Tibial artery (tissue), 4 donors: ENCODE data around the gene CCDC68.

Experiments used
- DNase-seq, 2 donors: peaks; one replicate each; pipeline ENCODE4 v3.0.0-alpha.2; 2019
- H3K27ac ChIP-seq, 2 donors: fragments of 200-600 bp; sonication (generic) in 1 of 2; 1 replicate in 1 of 2; 2 replicates in 1 of 2; pipeline ENCODE4 v1.5.1; 2018 to 2019; ENCODE audit warnings: mild to moderate bottlenecking in 1 of 2
- H3K27me3 ChIP-seq, 2 donors: fragments of 200-600 bp; sonication (generic) in 1 of 2; one replicate each; pipeline versions ENCODE4 v1.5.1 to v1.6.0; 2016 to 2019
- H3K36me3 ChIP-seq, 3 donors: fragments of 200-600 bp; sonication (generic) in 2 of 3; one replicate each; pipeline ENCODE4 v1.5.1; 2016 to 2019; ENCODE audit warnings: mild to moderate bottlenecking in 2 of 3
- H3K4me1 ChIP-seq, 4 donors: fragments of 200-600 bp; sonication (generic) in 2 of 4; 1 replicate in 3 of 4; 2 replicates in 1 of 4; pipeline ENCODE4 v1.5.1; 2016 to 2019
- H3K4me3 ChIP-seq, 2 donors: fragments of 200-600 bp; sonication (generic) in 1 of 2; 1 replicate in 1 of 2; 2 replicates in 1 of 2; pipeline ENCODE4 v1.5.1; 2018 to 2019; ENCODE audit warnings: mild to moderate bottlenecking in 2 of 2
- H3K9me3 ChIP-seq, 3 donors: fragments of 200-600 bp; sonication (generic) in 1 of 3; one replicate each; pipeline ENCODE4 v1.5.1; 2016 to 2019
- CTCF ChIP-seq, 2 experiments: fragments of 200-600 bp in 1 of 2; fragments of 450-650 bp in 1 of 2; IDR thresholded peaks; one replicate each; pipeline ENCODE4 v1.5.1; 2017 to 2019; ENCODE audit warnings: antibody characterized with exemption in 2 of 2, mild to moderate bottlenecking in 1 of 2, moderate library complexity in 1 of 2
- intact Hi-C: fragments of 100-400 bp; cut with DNase I; formaldehyde crosslinking; loops from one replicate; pipeline ENCODE4 v1.15.0; 2023; ENCODE audit warnings: low total_unique reads

Gene CCDC68

GRCh38 chr18:54918060-54918459 lies 41.2 kb downstream of the CCDC68 start:
- H3K9me3 ChIP-seq, result no peaks in the 10 kb centered on the region
- H3K4me1 ChIP-seq, result no peaks in the 10 kb centered on the region
- DNase-seq, result no peak
- TF ChIP-seq CTCF (IDR thresholded peaks at IDR 0.05), result no peak
- no peaks in the 10 kb centered on the region for H3K36me3 ChIP-seq
- H3K4me3 ChIP-seq, result no peak overlapping the region
- intact Hi-C loops, result no loop called here
- no peak overlapping the region for H3K27ac ChIP-seq
- no peaks in the 10 kb centered on the region for H3K27me3 ChIP-seq

- Histone ChIP-seq H3K4me1 (no peaks in the 10 kb centered on the region), H3K9me3 (no peaks in the 10 kb centered on the region), H3K4me3 (no peak overlapping the region), H3K27me3 (no peaks in the 10 kb centered on the region), H3K27ac (no peak overlapping the region), H3K36me3 (no peaks in the 10 kb centered on the region)
- DNase-seq, result no peak
- intact Hi-C loops, result no loop called here
- TF ChIP-seq CTCF (IDR thresholded peaks at IDR 0.05), result no peak
These were observed 42.8 kb downstream of the CCDC68 start for GRCh38 chr18:54916507-54916906.

GRCh38 chr18:54914816-54915215 lies 44.4 kb downstream of the CCDC68 start:
- Histone ChIP-seq H3K27ac (no peak overlapping the region), H3K9me3 (no peaks in the 10 kb centered on the region)
- TF ChIP-seq CTCF (IDR thresholded peaks at IDR 0.05), result no peak

GRCh38 chr18:54911551-54911950 lies 47.7 kb downstream of the CCDC68 start:
- no peak for DNase-seq
- intact Hi-C loops, result no loop called here
- no peaks in the 10 kb centered on the region for H3K4me1 ChIP-seq
- H3K27ac ChIP-seq, result no peak overlapping the region
- H3K27me3 ChIP-seq, result no peaks in the 10 kb centered on the region
- TF ChIP-seq CTCF (IDR thresholded peaks at IDR 0.05), result no peak
- no peaks in the 10 kb centered on the region for H3K36me3 ChIP-seq
- H3K4me3 ChIP-seq, result no peak overlapping the region
- no peaks in the 10 kb centered on the region for H3K9me3 ChIP-seq

More at GRCh38 chr18:54914816-54915215, 44.4 kb downstream of the CCDC68 start:
- intact Hi-C loops, result no loop called here
- no peak overlapping the region for H3K4me3 ChIP-seq
- no peaks in the 10 kb centered on the region for H3K27me3 ChIP-seq
- no peak for DNase-seq
- H3K4me1 ChIP-seq, result no peaks in the 10 kb centered on the region
- no peaks in the 10 kb centered on the region for H3K36me3 ChIP-seq

GRCh38 chr18:54910161-54910919 lies 48.9 kb downstream of the CCDC68 start:
- no peak overlapping the region for H3K4me3 ChIP-seq
- H3K36me3 ChIP-seq, result no peaks in the 10 kb centered on the region
- no peaks in the 10 kb centered on the region for H3K9me3 ChIP-seq
- intact Hi-C loops, result no loop called here
- DNase-seq, result no peak
- no peak for TF ChIP-seq CTCF (IDR thresholded peaks at IDR 0.05)
- no peaks in the 10 kb centered on the region for H3K4me1 ChIP-seq
- no peaks in the 10 kb centered on the region for H3K27me3 ChIP-seq
- H3K27ac ChIP-seq, result no peak overlapping the region
